Measurements from ENCODE around the gene ZNF805. TPM values are rescaled to one million over a fixed set of nuclear protein-coding genes. Genes with fewer than 3 reads are reported as not detected.

Gene ZNF805
- total and polyA plus RNA-seq, 2 of the 13 experiments (the other 11 are each of a cell fraction or from before 2014, with no cell fraction given): 5.1 to 12.8 TPM

DNA sequence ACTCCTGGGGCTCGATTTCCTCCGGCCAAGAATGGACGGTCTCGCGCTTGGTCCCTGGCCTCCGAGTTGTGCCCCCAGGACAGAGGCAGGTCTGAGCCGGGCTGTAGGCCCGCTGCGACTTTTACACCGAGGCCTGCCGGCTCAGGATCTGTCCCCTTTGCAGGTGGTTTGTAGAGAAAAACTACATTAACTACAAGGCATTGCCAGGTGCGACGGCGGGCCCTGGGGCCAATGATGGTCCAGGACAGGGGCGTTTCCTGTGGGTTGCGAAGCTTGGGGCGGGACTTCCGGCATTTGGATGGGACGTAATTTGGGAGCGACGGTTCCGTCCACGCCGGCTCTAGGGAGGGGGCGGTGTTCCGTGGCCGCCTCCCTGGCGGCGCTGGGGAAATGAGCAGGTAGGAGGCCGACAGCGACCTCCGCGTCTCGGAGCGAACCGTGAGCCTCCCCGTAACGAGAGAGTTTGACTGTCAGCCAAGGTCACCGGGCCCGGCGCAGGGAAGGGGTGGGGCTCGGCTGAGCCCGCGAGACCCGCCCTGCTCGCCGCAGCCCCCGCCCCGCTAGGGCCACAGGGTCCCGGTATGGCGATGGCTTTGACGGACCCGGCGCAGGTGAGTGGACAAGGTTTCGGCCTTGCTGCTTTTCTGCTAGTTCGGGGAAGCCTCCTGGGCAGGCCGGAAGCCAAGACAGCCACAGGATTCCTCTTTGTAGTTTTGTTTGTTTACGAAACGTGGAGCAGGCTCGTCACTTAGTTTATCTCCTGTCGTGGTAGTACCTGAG, at the start of gene ZNF805 (continued):
- TF ChIP-seq, protein P1, sequence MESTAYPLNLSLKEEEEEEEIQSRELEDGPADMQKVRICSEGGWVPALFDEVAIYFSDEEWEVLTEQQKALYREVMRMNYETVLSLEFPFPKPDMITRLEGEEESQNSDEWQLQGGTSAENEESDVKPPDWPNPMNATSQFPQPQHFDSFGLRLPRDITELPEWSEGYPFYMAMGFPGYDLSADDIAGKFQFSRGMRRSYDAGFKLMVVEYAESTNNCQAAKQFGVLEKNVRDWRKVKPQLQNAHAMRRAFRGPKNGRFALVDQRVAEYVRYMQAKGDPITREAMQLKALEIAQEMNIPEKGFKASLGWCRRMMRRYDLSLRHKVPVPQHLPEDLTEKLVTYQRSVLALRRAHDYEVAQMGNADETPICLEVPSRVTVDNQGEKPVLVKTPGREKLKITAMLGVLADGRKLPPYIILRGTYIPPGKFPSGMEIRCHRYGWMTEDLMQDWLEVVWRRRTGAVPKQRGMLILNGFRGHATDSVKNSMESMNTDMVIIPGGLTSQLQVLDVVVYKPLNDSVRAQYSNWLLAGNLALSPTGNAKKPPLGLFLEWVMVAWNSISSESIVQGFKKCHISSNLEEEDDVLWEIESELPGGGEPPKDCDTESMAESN (CRISPR knock-in tag; conservative IDR thresholded peaks at IDR 0.05): no peak
- TF ChIP-seq RORA (CRISPR knock-in tag; IDR thresholded peaks at IDR 0.05) (no peak), ZMYM3 (CRISPR knock-in tag; IDR thresholded peaks at IDR 0.05) (no peak), KDM4B (CRISPR knock-in tag; IDR thresholded peaks at IDR 0.05) (peak; percentile 20; the same call in 1 of the 2 replicates), SNAI1 (CRISPR knock-in tag; IDR thresholded peaks at IDR 0.05; ENCODE audit: borderline replicate concordance) (no peak), ZC3H4 (CRISPR knock-in tag; IDR thresholded peaks at IDR 0.05; ENCODE audit: borderline replicate concordance) (no peak), ZNF589 (CRISPR knock-in tag; conservative IDR thresholded peaks at IDR 0.05) (no peak), ESRRA (CRISPR knock-in tag; IDR thresholded peaks at IDR 0.05; ENCODE audit: low read depth) (peak; percentile 77), ZFP37 (CRISPR knock-in tag; IDR thresholded peaks at IDR 0.05; ENCODE audit: borderline replicate concordance) (peak; percentile 19; the same call in 1 of the 2 replicates), POLR2G (IDR thresholded peaks at IDR 0.05; ENCODE audit: low read depth, low read length) (peak; percentile 71)
- TF ChIP-seq, protein P2, sequence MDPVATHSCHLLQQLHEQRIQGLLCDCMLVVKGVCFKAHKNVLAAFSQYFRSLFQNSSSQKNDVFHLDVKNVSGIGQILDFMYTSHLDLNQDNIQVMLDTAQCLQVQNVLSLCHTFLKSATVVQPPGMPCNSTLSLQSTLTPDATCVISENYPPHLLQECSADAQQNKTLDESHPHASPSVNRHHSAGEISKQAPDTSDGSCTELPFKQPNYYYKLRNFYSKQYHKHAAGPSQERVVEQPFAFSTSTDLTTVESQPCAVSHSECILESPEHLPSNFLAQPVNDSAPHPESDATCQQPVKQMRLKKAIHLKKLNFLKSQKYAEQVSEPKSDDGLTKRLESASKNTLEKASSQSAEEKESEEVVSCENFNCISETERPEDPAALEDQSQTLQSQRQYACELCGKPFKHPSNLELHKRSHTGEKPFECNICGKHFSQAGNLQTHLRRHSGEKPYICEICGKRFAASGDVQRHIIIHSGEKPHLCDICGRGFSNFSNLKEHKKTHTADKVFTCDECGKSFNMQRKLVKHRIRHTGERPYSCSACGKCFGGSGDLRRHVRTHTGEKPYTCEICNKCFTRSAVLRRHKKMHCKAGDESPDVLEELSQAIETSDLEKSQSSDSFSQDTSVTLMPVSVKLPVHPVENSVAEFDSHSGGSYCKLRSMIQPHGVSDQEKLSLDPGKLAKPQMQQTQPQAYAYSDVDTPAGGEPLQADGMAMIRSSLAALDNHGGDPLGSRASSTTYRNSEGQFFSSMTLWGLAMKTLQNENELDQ (CRISPR knock-in tag; IDR thresholded peaks at IDR 0.05; ENCODE audit: borderline replicate concordance): no peak
- TF ChIP-seq, protein P3, sequence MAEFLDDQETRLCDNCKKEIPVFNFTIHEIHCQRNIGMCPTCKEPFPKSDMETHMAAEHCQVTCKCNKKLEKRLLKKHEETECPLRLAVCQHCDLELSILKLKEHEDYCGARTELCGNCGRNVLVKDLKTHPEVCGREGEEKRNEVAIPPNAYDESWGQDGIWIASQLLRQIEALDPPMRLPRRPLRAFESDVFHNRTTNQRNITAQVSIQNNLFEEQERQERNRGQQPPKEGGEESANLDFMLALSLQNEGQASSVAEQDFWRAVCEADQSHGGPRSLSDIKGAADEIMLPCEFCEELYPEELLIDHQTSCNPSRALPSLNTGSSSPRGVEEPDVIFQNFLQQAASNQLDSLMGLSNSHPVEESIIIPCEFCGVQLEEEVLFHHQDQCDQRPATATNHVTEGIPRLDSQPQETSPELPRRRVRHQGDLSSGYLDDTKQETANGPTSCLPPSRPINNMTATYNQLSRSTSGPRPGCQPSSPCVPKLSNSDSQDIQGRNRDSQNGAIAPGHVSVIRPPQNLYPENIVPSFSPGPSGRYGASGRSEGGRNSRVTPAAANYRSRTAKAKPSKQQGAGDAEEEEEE (CRISPR knock-in tag; IDR thresholded peaks at IDR 0.05; ENCODE audit: borderline replicate concordance): peak; percentile 89; the same call in 1 of the 2 replicates
- TF ChIP-seq, protein P4, sequence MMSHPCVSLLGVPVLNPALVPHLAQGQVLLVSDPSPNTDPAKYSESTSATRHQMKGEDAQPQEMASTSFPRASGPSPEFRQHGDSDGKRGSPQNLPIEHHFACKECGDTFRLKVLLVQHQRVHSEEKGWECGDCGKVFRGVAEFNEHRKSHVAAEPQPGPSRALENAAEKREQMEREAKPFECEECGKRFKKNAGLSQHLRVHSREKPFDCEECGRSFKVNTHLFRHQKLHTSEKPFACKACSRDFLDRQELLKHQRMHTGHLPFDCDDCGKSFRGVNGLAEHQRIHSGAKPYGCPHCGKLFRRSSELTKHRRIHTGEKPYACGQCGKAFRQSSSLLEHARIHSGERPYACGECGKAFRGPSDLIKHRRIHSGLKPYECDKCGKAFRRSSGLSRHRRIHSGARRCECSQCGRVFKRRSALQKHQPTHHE (CRISPR knock-in tag; IDR thresholded peaks at IDR 0.05; ENCODE audit: borderline replicate concordance): 0 out of 2 replicates have a peak, but pooled peaks have one; percentile 75
- TF ChIP-seq, protein P5, sequence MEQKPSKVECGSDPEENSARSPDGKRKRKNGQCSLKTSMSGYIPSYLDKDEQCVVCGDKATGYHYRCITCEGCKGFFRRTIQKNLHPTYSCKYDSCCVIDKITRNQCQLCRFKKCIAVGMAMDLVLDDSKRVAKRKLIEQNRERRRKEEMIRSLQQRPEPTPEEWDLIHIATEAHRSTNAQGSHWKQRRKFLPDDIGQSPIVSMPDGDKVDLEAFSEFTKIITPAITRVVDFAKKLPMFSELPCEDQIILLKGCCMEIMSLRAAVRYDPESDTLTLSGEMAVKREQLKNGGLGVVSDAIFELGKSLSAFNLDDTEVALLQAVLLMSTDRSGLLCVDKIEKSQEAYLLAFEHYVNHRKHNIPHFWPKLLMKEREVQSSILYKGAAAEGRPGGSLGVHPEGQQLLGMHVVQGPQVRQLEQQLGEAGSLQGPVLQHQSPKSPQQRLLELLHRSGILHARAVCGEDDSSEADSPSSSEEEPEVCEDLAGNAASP (CRISPR knock-in tag; IDR thresholded peaks at IDR 0.05; ENCODE audit: borderline replicate concordance): peak; percentile 54; the same call in 1 of the 2 replicates
- TF ChIP-seq, protein P6, sequence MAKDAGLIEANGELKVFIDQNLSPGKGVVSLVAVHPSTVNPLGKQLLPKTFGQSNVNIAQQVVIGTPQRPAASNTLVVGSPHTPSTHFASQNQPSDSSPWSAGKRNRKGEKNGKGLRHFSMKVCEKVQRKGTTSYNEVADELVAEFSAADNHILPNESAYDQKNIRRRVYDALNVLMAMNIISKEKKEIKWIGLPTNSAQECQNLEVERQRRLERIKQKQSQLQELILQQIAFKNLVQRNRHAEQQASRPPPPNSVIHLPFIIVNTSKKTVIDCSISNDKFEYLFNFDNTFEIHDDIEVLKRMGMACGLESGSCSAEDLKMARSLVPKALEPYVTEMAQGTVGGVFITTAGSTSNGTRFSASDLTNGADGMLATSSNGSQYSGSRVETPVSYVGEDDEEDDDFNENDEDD (CRISPR knock-in tag; IDR thresholded peaks at IDR 0.05; ENCODE audit: borderline replicate concordance): no peak
- TF ChIP-seq, protein P7, sequence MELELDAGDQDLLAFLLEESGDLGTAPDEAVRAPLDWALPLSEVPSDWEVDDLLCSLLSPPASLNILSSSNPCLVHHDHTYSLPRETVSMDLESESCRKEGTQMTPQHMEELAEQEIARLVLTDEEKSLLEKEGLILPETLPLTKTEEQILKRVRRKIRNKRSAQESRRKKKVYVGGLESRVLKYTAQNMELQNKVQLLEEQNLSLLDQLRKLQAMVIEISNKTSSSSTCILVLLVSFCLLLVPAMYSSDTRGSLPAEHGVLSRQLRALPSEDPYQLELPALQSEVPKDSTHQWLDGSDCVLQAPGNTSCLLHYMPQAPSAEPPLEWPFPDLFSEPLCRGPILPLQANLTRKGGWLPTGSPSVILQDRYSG (CRISPR knock-in tag; IDR thresholded peaks at IDR 0.05): no peak; the same call in none of the 2 replicates

Measured in HepG2 (cell line).